Inferior parietal cortex (tissue), 1 donor: ENCODE data around the gene SUSD6.

Experiments used
- DNase-seq: peaks from one replicate; pipeline ENCODE4 v3.0.0-alpha.2; 2016; ENCODE audit errors: extremely low spot score

Gene SUSD6

GRCh38 chr14:69763761-69764510 lies 152.5 kb downstream of the SUSD6 start:
- DNase-seq = no peak
